HG03175 (cell line): Measurements from ENCODE around the gene PRORP.
"Not testable (repeated sequence)": the region's sequence is repeated elsewhere in the genome, so short reads cannot be mapped to it uniquely, and the experiment has no call there.

Source experiments
- ATAC-seq: cut with Tn5 transposase; IDR thresholded peaks from one replicate; pipeline ENCODE4 v1.9.1; 2021; ENCODE audit warnings: mild to moderate bottlenecking, moderate library complexity; ENCODE audit not compliant: unreplicated experiment

Gene PRORP

DNA sequence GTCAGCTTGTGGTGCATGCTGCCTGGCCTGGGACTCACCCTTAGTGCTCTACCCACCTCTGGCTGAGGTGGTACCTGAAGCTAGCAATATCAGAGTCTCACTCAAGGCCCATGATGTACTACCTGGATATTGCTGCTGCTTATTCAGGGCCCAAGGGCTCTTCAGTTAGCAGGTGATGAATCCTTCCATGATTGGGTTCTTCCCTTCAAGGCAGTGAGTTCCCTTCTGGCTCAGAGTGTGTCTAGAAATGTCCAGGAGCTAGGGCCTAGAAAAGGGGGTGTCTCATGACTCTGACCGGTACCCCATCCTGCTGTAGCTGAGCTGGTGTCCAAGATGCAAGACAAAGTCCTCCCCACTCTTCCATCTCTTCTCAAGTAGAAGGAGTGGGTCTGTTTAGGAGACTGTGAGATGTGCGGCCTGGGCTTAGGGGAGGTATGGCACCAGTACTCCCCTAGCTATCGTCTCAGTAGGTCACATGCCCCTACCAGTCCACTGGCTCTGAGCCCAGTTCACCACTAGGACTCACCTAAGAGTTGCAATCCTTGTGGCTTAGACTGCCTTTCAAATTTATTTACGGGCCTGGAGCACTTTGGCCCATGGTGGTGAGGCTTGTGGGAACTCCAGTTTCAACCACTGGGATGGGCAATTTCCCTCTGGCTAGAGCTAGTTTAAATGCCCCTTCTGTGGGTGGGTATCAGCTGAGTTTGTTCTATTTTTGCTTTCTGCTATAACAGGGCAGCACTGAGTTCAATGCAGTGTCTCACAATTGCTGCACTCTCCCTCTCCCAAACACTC, 12.2 kb downstream of the PRORP start:
- no peak for ATAC-seq

DNA sequence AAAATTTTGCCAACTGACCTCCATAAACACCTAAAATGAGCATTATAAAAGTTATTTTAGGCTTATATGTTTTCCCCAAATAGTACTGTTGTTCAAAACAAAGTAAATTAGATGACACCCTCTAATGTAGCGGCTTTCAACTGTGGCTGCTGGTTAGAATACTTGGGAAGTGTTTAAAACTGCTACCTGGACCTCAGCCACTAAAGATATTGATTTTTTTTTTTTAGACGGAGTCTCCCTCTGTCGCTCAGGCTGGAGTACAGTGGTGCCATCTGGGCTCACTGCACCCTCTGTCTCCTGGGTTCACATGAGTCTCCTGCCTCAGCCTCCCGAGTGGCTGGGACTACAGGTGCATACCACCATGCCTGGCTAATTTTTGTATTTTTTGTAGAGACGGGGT, 16.2 kb downstream of the PRORP start:
- no peak for ATAC-seq

DNA sequence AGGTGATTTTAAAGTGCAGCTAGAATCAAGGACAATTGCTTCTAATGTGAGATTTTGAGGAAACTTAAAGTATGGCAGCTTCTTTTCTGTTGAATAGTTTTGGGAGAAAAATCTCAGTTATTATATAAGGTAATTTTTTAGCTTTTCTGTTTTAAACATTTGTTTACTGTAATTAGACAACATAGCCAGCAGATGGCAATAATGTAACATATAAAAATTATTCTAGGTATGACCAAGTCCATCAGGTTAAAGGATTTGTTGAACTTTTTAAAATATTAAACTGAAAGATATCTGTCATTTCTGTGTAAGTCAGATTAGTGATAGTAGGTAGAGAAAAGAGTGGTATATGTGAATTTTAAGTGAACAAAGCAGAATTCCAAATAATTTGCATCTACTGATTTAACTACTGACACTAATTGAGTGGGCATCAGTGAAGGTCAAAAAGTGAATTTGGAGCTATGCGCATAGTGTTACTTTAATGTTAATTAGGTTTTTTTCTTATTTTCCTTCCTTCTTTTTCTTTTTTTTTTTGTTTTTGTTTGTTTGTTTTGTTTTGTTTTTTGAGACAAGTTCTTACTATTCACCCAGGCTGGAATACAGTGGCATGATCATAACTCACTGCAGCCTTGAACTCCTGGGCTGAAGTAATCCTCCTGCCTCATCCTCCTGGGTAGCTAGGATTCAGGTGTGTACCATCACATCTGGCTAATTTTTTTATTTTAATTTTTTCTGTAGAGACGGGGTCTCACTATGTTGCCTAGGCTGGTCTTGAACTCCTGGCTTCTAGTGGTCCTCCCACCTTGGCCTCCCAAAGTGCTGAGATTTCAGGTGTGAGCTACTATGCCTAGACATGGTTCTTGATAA, 18.6 kb downstream of the PRORP start:
- ATAC-seq = no peak

DNA sequence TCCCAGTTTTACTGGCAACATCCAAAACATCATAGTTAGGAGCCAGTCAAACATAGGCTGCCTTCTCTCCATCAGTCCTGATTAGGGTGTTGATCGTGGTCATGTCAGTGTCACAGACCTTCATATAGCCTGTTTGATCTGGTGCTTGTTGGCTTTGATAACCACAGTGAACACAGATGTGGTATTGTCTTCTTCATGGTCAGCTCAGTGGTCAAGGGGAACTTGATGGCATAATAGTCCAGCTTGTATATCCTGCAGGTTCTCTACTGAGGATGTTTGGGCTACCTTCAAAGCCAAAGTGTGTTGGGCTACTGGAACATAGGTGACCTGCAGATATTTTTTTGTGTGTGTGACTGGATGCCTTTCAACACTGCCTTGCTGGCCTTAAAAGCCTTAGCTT, 21.7 kb downstream of the PRORP start:
- ATAC-seq = no peak

DNA sequence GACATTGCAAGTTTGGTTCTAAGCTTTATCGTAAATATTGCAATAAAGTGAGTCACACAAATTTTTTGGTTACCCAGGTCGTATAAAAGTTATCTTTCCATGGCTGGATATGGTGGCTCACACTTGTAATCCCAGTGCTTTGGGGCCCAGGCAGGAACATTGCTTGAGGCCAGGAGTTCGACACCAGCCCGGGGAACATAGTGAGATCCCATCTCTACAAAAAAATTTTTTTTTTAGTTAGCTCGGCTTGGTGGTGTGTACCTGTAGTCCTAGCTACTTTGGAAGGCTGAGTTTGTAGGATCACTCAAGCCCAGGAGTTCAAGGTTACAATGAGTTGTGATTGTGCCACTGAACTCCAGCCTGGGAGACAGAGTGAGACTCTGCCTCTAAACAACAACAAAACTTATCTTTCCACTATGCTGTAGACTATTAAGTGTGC, 24.4 kb downstream of the PRORP start:
- no peak for ATAC-seq

DNA sequence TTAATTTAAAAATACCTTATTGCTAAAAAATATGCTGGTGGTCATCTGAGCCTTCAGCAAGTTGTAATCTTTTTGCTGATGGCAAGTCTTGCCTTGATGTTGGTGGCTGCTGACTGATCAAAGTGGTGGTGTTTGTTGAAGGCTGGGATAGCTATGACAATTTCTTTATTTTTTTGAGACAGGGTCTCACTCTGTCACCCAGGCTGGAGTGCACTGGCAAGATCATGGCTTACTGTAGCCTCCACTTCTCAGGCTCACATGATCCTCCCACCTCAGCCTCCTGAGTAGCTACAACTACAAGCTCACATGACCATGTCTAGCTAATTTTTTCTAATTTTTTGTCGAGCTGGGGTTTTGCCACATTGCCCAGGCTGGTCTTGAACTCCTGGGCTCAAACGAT, 24.8 kb downstream of the PRORP start:
- ATAC-seq = no peak

DNA sequence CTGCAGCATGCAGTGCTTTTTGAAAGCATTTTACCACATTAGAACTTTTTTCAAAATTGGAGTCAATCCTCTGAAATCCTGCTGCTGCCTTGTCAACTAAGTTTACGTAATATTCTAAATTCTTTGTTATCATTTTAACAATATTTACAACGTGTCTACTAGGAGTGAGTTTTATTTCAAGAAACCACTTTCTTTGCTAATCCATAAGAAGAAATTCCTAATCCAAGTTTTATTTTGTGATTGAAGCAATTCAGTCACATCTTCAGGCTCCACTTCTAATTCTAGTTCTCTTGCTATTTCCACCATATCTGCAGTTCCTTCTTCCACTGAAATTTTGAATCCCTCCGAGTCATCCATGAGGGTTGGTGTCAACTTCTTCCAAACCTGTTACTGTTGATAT, 25.4 kb downstream of the PRORP start:
- ATAC-seq = no peak

DNA sequence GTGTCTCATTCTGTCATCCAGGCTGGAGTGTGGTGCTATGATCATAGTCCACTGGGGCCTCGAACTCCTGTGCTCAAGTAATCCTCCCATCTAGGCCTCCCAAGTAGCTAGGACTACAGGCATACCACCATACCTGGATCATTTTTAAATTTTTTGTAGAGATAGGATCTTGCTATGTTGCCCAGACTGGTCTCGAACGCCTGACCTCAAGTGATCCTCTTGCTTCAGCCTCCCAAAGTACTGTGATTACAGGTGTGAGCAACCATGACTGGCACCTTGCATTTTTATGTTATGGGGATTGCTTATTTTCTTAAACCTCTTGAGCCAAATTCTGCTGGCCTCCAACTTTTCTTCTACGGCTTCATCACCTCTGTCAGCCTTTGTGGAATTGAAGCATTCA, 26.9 kb downstream of the PRORP start:
- ATAC-seq = no peak

DNA sequence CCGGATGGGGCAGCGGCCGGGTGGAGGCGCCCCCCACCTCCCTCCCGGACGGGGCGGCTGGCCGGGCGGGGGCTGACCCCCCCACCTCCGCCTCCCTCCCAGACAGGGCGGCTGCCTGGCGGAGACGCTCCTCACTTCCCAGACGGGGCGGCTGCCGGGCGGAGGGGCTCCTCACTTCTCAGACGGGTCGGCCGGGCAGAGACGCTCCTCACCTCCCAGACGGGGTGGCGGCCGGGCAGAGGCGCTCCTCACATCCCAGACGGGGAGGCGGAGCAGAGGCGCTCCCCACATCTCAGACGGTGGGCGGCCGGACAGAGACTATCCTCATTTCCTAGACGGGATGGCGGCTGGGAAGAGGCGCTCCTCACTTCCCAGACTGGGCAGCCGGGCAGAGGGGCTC, 30.2 kb downstream of the PRORP start:
- ATAC-seq = not testable (repeated sequence)

DNA sequence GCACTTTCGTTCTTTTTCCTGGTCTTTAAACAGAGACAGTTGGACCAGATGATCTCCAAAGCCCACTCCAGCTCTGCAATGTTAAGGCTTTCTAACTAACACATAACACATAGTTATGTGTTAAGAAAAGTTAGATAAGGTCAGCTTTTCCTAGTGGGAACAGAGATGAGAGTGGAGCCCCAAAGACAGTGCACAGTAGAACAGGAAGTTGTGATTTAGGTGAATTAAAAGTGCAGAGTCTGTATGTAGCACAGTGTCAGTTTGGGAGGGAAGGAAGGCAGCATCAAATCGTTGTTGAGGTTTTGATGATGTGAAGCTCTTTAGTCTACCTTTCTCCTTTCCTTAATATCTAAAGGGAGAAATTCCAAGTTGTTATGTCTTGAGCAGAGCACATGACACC, 31.7 kb downstream of the PRORP start:
- no peak for ATAC-seq

DNA sequence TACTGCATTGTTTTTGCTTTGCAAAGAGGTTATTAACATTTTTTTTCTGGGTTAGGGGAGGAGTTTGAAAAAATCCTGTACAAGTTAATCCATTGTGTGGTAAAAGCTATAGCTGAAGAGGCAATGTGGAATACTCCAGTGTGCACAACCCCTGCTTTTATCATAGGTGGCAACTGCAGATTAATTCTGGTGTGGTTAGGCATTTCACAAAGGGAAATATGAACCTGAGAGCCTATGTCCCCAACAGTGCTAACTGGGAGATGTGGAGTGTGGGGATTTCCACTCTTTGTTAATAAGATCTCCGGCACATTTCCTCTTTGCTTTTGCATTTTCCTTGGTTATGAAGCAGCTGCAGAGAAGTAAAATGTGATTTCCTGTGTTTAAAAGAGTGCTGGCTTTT, 33.6 kb downstream of the PRORP start:
- ATAC-seq = no peak

DNA sequence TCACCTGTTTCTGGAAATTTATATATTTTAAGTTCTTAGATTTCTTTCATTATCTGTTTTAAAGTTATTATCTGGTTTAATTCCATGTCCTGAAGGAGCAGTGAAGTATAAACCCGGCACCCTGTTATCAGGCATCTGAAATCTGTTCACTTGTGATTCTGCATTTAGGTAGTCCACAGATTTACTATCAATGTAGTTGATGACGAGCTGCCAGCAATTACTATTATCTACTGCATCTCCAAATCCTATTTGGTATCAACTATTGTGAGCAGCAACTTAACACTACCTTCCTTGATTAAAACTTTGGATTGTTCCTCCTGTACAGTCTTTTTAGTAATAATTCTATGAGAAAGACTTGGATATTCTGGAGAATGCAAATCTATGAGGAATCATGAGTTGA, 36.1 kb downstream of the PRORP start:
- no peak for ATAC-seq

DNA sequence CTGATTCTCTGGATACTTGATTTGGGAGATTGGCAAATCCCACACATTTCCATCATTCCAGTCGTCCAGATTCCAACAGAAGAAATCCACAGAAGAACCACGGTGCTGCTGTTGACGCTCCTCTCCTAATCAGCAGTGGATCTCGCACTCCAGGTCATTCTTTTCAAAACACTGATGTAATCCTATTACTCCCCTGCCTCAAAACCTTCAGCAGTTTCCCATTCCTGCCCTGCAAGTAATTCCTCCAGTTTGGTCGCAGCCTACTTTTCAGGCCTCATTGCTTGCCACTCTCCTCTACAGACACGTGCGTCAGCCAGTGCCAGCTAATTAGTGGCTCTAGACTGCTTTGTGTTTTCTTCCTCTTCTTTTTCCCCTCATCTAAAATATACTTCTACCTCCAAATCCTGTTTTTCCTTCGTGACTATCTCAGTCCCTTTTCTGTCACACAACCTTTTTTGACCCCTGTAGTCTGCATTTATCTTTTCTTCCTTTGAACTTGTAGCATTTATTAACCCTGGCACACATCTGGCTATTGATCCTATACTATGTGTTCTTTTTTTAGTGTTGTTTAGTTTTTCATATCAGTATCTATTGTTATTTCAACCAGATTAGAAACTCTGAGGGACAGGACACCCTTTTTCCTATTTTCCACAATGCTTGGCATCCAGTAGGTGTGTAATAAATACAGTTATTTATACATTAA, 36.8 kb downstream of the PRORP start:
- ATAC-seq = no peak

DNA sequence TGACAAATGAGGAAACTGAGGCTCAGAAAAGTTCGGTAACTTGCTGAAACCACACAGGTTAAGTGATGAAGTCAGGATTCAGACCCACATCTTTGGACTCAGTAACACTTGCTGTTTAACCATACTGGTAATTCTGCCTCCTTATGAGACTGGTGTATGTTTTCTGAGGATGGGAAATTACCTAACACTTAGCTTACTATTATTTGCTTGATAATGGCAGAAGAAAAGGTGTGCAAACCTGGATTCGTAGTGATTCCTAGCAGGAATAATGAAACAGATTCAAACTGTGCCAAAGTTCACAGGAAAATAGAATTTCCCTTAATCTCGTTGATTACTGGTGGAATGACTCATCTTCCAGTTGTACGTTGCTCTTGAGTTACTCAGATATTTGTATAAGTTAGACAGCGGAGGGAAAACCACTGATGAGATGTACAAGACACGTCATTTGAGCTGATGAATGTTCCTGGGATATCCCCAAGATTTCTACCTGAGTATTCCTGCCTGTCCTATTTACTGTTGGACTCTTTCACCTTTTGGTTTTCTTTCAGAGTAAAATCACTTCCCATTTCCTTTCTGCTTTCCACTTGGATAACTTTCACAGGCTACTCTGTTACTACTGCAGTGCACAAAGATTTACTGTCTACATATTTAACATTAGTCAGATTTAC, 37.5 kb downstream of the PRORP start:
- ATAC-seq = no peak

DNA sequence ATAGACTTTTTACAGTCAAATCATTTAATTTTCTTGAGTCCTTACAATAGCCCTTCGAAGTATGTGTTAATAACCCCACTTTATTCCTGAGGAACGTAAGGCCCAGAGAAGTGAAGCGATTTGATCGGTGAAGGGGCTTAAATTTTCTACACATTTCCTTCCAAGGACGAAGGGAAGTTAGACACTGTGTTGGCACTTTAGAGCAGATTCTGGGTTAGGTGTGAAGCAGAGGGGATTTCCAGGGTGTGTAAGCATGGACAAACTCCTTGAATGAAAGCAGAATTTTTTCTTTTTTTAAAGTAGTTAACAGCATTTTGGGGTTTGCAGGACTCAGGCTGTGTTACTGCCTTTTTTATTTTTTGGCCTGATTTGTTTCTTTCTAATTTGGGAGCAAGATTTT, 38.9 kb downstream of the PRORP start:
- no peak for ATAC-seq

DNA sequence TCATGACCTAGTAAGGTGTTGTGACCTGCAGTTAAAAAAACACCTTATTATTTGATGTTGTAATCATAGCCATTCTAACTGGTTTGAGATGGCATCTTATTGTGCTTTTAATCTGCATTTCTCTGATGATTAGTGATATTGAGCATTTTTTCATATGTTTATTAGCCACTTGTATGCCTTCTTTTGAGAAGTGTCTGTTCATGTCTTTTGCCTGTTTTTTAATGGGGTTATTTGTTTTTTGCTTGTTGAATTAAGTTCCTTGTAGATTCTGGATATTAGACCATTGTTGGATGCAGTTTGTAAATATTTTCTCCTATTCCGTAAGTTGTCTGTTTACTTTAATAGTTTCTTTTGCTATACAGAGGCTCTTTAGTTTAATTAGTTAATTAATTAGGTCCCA, 41.0 kb downstream of the PRORP start:
- no peak for ATAC-seq

DNA sequence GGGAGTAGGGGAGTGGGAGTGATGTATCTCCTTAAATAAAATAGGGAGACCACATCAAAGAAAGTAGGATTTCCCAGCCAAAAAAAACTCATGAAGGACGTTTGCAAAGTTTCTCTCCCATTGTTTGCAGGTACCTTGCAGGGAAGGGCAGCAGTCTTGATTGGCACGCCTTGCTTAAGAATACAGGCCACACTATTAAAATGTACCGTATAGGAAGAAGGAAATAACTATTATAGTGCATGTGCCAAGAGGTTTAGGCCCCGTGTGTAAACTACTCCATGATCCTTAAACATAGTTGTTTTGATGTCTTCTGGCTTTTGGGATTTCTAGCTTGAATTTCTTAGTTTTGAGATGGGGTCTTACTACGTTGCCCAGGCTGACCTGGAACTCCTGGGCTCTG, 42.5 kb downstream of the PRORP start:
- ATAC-seq = no peak

DNA sequence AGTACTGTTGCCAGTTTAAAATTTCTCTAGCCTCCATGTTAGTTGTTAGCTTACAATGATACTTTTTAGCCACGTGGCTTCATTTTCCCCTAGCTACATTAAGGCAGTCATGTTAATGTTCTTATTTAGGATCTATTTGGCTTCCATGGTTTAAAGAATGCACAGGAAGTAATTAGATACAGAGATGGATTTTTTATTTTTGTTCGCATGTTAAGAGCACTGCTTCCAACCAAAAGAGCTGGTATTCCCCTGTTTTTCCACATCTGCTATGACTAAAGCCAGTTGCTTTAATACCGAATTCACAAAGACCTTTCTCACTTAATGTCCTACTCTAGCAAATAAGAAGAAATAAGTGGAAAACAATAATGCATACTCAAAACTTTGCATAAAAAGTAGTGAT, 45.1 kb downstream of the PRORP start:
- ATAC-seq = no peak
